Keratinocyte (primary cell): ENCODE measurements around the gene CNTNAP5. TPM values are rescaled to one million over a fixed set of nuclear protein-coding genes. Genes with fewer than 3 reads are reported as not detected.

Source experiments
- DNase-seq: peaks from one replicate; pipeline ENCODE4 v3.0.0-alpha.2; 2011; ENCODE audit warnings: low read depth, missing footprints, low spot score
- FAIRE-seq: peaks from 2 replicates; lab custom pipeline; 2011; peaks lifted over from hg19 to GRCh38; lab: Jason Lieb, UNC
- H2AFZ ChIP-seq: 2 replicates; pipeline ENCODE4 v1.6.0; 2012; ENCODE audit warnings: low read length, control low read depth, inconsistent platforms; ENCODE audit not compliant: control insufficient read depth
- H3K27ac ChIP-seq: 2 replicates; pipeline ENCODE4 v1.5.1; 2011; ENCODE audit warnings: low read length; ENCODE audit not compliant: control insufficient read depth, insufficient read depth
- H3K27me3 ChIP-seq: 3 replicates; pipeline ENCODE4 v1.6.0; 2011; ENCODE audit warnings: low read length; ENCODE audit not compliant: control insufficient read depth, insufficient read depth; ENCODE audit errors: extremely low read depth
- H3K36me3 ChIP-seq, 2 experiments: 2 replicates in 1 of 2; 3 replicates in 1 of 2; pipeline ENCODE4 v1.5.1; 2011; ENCODE audit warnings: low read length in 2 of 2, mild to moderate bottlenecking in 1 of 2; ENCODE audit not compliant: control insufficient read depth in 2 of 2, insufficient read depth in 2 of 2; ENCODE audit errors: extremely low read depth in 1 of 2
- H3K4me1 ChIP-seq: 3 replicates; pipeline ENCODE4 v1.5.1; 2011; ENCODE audit warnings: low read length; ENCODE audit not compliant: control insufficient read depth, insufficient read depth; ENCODE audit errors: extremely low read depth
- H3K4me2 ChIP-seq: 3 replicates; pipeline ENCODE4 v1.6.0; 2011; ENCODE audit warnings: low read depth, low read length; ENCODE audit not compliant: control insufficient read depth, insufficient read depth; ENCODE audit errors: extremely low read depth
- H3K4me3 ChIP-seq, 3 experiments: fragments of 200-600 bp in 1 of 3; sonication (generic) in 1 of 3; 2 replicates in 2 of 3; 3 replicates in 1 of 3; pipeline ENCODE4 v1.5.1; 2011 to 2016; ENCODE audit warnings: low read length in 3 of 3, mild to moderate bottlenecking in 3 of 3, control low read depth in 2 of 3, inconsistent platforms in 1 of 3, low read depth in 1 of 3, mixed read lengths in 1 of 3, mixed run types in 1 of 3, moderate library complexity in 1 of 3; ENCODE audit not compliant: control insufficient read depth in 2 of 3, insufficient read depth in 2 of 3; ENCODE audit errors: extremely low read depth in 1 of 3
- H3K79me2 ChIP-seq: 2 replicates; pipeline ENCODE4 v1.6.0; 2012; ENCODE audit warnings: low read length; ENCODE audit not compliant: control insufficient read depth, insufficient read depth
- H3K9ac ChIP-seq: 3 replicates; pipeline ENCODE4 v1.6.0; 2011; ENCODE audit warnings: low read length; ENCODE audit not compliant: control insufficient read depth, insufficient read depth; ENCODE audit errors: extremely low read depth
- H3K9me1 ChIP-seq: 3 replicates; pipeline ENCODE4 v1.6.0; 2011; ENCODE audit warnings: low read length; ENCODE audit not compliant: control insufficient read depth, insufficient read depth; ENCODE audit errors: extremely low read depth
- H3K9me3 ChIP-seq: 2 replicates; pipeline ENCODE4 v1.5.1; 2012; ENCODE audit warnings: low read depth, low read length; ENCODE audit not compliant: control insufficient read depth
- H4K20me1 ChIP-seq: 3 replicates; pipeline ENCODE4 v1.6.0; 2011; ENCODE audit warnings: low read length; ENCODE audit not compliant: control insufficient read depth, insufficient read depth; ENCODE audit errors: extremely low read depth
- CTCF ChIP-seq, 3 experiments: IDR thresholded peaks in 1 of 3; conservative IDR thresholded peaks in 1 of 3; optimal IDR thresholded peaks in 1 of 3; 2 replicates in 2 of 3; 3 replicates in 1 of 3; pipeline versions ENCODE3 to v1.5.1; 2011; ENCODE audit warnings: low read length in 3 of 3, mild to moderate bottlenecking in 3 of 3, moderate library complexity in 2 of 3, control low read depth in 1 of 3, inconsistent platforms in 1 of 3; ENCODE audit not compliant: insufficient read depth in 2 of 3; ENCODE audit errors: extremely low read depth in 1 of 3
- EZH2 ChIP-seq: IDR thresholded peaks from one replicate; pipeline ENCODE4 v1.6.1; 2012; ENCODE audit warnings: inconsistent platforms, mild to moderate bottlenecking, low read length, moderate library complexity
- dilution Hi-C: fragments of 300-500 bp; cut with MboI; formaldehyde crosslinking; loops from one replicate; pipeline ENCODE4 v1.7.0; 2020; ENCODE audit warnings: low sequenced_read_pairs; ENCODE audit not compliant: extremely low pct_ligation_motif_present
- polyA plus RNA-seq, 5 experiments: library from polyadenylated mRNA; depleted of rRNA in 3 of 5; stranded (reverse) in 3 of 5; stranded (forward) in 1 of 5; unstranded in 1 of 5; fragments of >200 nt; gene quantifications; 1 replicate in 1 of 5; 2 replicates in 3 of 5; 3 replicates in 1 of 5; pipeline versions ENCODE4 v1.2.1 to v1.2.3, GENCODE V29; 2011 to 2012; ENCODE audit warnings: missing spikeins in 2 of 5, low read depth in 1 of 5, low replicate concordance in 1 of 5

The CNTNAP5 gene
- polyA plus RNA-seq, 1 donor (not counting 4 experiments of a cell fraction or from before 2014, with no cell fraction given): not detected

- H3K79me2 ChIP-seq: no peaks in the 10 kb centered on the region
- H2AFZ ChIP-seq: no peak overlapping the region
- H3K4me3 ChIP-seq: no peak overlapping the region
- H3K9me1 ChIP-seq: no peaks in the 10 kb centered on the region
- DNase-seq: no peak
- H4K20me1 ChIP-seq: no peaks in the 10 kb centered on the region
- no peak overlapping the region for H3K27ac ChIP-seq
- no peaks in the 10 kb centered on the region for H3K36me3 ChIP-seq
- no peak for FAIRE-seq
- H3K9ac ChIP-seq: no peak overlapping the region
- H3K27me3 ChIP-seq: no peaks in the 10 kb centered on the region
- peaks cover under 1% of the 10 kb centered on the region for H3K9me3 ChIP-seq
- no peaks in the 10 kb centered on the region for H3K4me1 ChIP-seq
- no peak for TF ChIP-seq EZH2
- no peak for TF ChIP-seq CTCF (optimal IDR thresholded peaks at IDR 0.05 in 1 of 3, IDR thresholded peaks at IDR 0.05 in 1 of 3, conservative IDR thresholded peaks at IDR 0.05 in 1 of 3; ENCODE audit: extremely low read depth in 1 of 3, insufficient read depth in 2 of 3, low read length in 3 of 3)
- no peak overlapping the region for H3K4me2 ChIP-seq
- dilution Hi-C loops: no loop called here
Measured at GRCh38 chr2:124708661-124709060, 683.6 kb downstream of the CNTNAP5 start.

- FAIRE-seq: no peak
Measured at GRCh38 chr2:124713969-124714368, 688.9 kb downstream of the CNTNAP5 start.

More at GRCh38 chr2:124713969-124714368, 688.9 kb downstream of the CNTNAP5 start:
- Histone ChIP-seq H3K36me3 (no peaks in the 10 kb centered on the region), H3K4me3 (no peak overlapping the region), H3K4me1 (no peaks in the 10 kb centered on the region), H3K9ac (no peak overlapping the region), H3K9me1 (no peaks in the 10 kb centered on the region), H3K4me2 (no peak overlapping the region), H3K9me3 (no peaks in the 10 kb centered on the region), H3K27me3 (no peaks in the 10 kb centered on the region), H2AFZ (no peak overlapping the region), H4K20me1 (no peaks in the 10 kb centered on the region), H3K79me2 (no peaks in the 10 kb centered on the region), H3K27ac (no peak overlapping the region)
- TF ChIP-seq CTCF (optimal IDR thresholded peaks at IDR 0.05 in 1 of 3, IDR thresholded peaks at IDR 0.05 in 1 of 3, conservative IDR thresholded peaks at IDR 0.05 in 1 of 3; ENCODE audit: extremely low read depth in 1 of 3, insufficient read depth in 2 of 3, low read length in 3 of 3) (no peak), EZH2 (no peak)
- dilution Hi-C loops: no loop called here
- no peak for DNase-seq
